HG03378 (cell line): Measurements from ENCODE around the gene SLC45A3.

Experiments
- ATAC-seq: cut with Tn5 transposase; IDR thresholded peaks from one replicate; pipeline ENCODE4 v1.9.1; 2021; ENCODE audit warnings: mild to moderate bottlenecking, moderate library complexity; ENCODE audit not compliant: unreplicated experiment

The SLC45A3 gene

DNA sequence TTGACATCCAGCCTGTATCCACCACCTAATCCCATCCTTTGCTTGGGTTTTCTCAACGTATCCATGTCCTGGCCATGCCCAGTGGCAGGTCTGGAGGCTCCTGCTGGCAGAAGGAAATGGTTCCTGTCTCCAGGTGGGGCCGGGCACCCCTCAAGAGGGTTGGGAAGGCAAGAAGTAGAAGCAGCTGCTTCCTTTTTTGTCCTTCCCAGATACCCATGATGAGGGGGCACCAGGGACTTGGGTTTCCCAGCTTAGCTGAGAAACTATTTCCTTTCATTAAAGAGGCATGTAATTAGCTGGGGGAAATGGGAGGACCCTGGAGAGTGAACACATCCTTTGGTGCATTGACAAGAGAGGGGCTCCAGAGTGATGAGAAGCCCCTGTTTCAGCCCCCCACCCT lies 21.1 kb upstream of the SLC45A3 start:
- ATAC-seq: no peak

DNA sequence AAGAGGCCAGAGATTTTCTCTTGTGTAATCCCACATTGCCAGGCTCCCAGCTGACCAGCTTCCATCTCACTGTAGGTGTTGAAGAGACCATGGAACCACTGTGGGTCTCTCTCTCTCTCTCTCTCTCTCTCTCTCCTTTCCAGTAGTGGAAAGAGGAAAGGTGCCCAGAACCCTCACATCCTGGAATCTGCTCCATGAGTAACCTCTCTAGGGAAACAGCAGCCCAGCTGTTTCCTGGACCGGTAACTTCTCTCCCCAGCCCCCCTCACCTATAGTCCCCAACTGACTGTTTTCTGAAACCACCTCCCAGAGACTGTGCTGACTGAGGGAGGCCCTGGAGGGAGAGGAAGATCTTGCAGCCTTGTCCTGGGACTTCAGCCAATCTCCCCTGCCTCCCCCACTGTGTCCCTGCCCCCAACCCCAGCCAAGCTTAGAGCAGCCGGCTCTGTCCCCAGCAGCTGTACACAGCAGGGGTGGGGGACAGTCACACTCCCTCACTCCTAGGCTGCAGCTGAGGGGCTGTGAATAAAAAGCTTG lies 20.6 kb upstream of the SLC45A3 start:
- ATAC-seq: no peak

DNA sequence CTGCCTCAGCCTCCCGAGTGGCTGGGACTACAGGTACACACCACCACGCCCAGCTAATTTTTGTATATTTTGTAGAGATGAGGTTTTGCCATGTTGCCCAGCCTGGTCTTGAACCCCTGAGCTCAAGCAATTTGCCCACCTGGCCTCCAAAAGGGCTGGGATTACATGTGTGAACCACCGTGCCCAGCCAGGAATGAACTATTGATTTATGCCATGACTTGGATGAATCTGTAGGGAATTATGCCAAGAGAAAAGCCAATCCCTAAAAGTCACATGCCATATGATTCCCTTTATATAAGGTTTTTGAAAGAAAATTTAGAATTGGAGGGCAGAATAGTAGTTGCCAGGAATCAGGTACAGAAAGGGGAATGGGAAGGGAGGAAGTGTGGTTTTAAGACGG lies 19.1 kb upstream of the SLC45A3 start:
- ATAC-seq: no peak

DNA sequence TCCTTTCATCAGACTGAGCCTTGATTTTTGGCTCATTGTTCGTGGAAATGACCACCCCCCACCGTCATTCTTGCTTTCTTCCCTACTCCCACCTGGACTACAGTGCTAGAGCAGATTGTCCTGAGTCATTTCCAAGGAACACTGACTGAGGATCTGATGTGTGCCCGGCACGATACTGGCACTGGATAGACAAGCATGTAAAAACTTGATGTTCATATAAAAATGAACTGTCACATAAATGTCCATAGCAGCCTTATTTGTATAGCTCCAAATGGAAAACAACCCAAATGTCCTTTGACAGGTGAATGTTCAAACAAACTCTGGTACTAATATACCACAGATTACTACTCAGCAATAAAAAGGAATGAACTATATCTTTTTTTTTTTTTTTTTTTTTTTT lies 18.6 kb upstream of the SLC45A3 start:
- ATAC-seq: no peak

DNA sequence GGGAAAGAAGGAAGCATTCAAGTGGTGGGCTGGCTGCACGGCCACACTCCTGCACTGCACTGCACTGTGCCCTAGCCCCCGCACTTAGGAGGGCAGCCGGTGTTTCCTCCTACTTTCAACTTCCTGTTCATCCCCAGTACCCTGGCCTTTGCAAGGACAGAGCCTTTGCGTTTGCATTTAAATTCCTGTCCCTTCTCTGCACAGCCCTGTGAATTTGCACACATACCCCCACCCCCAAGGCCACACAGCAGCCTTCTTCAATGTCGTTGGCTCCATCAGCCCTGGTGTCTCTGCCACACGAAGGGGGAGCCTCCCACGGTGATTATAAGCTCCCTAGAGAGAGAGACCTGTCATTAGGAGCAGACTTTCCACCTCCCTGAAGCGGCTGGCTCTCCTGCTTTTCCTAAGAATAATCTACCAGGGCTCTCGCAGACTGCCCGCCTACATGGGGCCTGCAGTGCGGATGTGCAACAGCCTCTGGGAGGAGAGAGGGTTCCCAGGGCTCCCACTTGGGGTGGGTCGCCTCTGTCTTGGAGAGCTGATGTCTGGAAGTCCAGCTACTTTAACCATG lies 13.2 kb upstream of the SLC45A3 start:
- no peak for ATAC-seq

DNA sequence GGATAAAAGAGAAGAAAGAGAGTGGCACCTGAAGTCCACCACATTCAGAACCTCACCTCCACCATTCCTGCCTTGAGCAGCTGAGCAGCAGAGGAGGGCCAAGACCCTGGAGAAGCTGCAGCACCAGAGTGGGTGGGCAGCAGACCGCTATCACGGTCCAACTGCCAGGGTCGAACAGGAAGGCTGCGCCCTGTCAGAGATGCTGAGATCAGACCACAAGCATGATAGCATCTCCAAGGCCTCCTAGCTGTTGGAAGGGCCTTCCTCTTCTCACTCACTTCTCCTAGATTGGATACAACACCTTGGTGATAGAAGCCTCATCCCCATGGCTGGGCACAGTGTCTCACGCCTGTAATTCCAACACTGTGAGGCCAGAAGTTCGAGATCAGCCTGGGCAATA lies 12.1 kb upstream of the SLC45A3 start:
- ATAC-seq: no peak

DNA sequence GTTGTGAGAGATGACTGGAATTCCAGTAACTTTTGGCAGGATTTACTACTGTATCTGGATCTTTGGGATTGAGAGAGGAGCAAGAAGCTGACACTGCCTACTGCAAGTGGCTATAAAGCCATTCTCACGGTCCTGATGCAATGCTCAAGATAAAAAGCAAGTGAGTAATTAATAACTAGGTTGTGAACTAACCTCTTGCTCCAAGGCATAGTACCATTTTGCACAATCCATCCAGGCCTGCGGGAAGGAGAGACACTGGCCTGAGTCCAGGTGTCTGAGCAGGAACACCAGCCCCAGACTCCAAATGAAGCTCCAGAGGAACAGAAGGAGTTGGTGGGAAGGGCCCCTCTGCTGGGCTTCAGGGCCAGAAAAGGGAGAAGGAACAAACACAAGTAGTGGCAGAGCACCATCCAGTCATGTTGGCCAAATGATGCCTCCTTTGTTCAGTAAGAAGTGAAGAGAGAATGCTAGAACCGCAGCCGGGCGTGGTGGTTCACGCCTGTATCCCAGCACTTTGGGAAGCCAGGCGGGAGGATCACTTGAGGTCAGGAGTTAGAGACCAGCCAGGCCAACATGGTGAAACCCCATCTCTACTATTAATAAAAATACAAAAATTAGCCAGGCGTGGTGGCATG lies 9.9 kb upstream of the SLC45A3 start:
- ATAC-seq: no peak

DNA sequence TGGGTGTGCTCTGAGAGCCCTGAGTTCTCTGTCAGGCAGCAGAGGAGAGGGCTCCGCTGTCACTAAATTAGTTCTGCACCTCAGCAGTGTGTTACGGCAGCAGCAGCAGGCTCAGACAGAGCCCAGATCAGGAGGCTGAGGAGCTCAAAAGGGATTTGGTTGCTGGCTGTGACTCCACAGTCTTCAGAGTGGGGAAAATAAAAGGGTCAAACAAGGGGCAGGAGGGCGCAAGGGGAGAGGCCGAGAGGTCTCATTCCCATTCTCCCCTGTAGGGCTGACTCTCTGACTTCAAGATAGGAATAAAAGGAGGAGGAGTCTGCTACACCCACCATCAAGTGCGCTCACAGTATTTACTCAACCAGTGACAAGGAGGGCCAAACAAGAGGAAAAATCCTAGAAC lies 9.2 kb upstream of the SLC45A3 start:
- ATAC-seq: no peak

DNA sequence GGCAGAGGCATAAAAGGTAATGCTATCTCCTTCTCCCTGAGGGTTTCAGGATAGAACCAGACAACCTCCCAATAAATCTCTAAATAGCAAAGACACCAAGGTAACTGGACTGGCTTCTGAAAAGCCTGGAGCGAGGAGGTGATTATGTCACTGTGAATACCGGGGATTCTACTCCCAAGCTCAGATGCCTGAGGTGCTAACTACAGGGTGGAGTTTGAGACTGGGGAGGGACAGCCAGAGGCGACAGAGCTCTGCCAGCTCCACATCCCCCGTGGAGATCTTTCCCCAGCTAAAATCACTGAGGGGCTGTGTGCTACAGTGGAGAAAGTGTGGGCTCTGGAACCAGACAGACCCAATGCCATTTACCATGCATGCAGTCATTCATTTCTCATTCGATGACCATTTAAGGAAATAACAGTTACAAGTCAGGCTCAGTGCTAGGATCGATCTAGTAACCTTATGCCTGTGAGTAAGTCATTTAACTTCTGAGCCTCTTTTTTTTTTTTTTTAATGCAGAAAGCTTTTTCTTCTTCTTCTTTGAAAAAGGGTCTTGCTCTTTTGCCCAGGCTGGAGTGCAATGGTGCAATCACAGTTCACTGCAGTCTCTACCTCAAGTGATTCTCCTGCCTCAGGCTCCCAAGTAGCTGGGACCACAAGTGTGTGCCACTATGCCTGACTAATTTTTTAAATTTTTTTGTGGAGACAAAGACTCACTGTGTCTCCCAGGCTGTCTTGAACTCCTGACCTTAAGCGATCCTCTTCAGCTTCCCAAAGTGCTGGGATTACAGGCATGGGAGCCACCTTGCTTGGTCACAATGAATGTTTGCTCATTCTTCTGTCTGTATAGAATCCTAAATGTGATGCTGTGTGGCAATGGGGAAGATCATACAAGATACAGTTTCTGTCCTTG lies 8.1 kb upstream of the SLC45A3 start:
- ATAC-seq: no peak

DNA sequence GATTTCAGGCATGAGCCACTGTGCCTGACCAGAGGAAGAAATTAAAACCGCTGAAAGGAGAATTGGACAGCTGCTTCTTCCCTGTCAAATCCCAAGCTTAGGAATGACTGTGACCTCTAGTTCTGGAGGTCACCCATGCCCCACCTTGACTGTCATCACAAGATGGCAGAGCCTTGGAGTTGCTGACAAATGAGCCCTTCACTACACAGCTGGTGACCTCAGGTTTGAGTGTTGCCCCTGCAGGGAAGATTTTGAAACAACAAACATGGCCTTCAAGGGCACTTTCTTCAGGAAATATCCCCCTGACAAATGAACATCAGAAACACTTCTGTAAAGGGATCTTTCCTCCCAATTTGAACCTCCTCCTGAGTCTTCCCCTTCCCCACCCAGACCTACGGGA lies 6.9 kb upstream of the SLC45A3 start:
- no peak for ATAC-seq

DNA sequence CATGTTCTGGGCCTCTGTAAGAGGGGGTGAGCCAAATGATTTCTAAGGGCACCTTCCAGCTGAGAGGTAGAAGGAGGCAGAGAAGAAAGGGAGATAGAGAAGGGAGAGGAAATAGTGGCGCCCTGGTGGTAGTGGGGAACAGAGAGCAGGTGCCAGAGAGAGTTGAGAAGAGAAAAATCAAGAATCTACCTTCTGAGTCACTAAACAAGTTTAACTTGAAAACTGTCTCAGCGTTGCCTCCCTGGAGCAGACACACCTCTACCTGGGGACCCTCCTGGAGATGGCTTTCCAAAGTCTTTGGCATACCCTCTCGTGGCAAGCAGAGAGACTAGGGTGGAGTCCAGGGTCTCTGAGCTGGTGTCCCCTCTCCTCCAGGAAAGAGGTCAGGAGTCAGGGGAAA lies 1.1 kb upstream of the SLC45A3 start:
- no peak for ATAC-seq

DNA sequence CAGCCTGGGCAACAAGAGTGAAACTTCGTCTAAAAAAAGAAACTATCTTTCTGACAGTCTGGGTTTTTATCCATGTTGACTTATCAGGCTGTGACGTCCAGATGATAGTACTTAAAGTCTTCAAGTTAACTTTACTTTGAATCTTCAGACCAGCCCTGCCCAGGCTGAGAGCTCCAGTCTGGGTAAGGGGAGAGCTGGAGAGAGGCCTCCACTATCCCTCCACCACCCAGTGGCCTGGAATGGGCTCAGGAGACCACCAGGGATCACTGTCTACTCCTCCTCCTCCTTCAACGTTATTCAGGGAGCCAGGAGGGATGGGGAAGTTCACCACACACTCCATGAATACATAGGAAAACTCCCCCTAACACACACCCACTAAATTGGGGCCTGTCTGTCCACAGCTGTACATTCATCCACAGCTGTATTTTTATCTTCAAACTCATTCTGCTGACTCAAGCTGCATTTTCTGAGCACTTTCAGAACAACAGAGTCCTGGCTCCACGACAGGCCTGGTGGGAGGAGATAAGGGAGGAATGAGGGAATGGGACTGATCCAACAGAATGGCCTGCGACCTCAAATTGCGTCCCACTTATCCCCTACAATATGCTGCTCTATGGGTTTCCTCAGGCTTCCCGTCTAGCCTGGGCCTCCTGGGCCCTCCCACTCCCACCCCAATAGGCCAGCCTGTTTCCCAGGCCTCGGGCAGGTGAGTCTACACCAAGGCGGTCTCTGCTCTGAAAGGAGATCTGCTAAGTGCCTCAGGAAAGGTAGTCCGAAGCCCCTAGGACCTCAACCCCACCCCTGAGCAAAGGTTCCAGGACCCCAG lies 1.8 kb downstream of the SLC45A3 start:
- ATAC-seq: no peak

DNA sequence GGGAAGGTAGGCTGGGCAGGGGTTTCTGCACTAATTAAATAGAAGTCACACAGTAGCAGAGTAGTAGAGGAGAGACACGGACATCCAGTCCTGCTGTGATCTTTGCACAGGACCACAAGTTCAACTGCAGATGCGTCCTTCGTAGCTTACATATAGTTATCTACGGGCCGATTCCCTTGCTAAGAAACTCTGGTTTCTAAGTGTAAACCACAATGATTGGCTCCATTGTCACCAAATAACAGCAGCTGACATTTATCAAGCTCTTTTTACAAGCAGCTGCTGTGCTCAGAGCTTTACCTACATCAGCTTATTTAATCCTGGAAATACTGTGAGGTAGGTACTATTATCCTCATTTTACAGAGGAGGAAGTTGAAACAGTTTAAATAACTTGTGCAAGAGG lies 3.1 kb downstream of the SLC45A3 start:
- ATAC-seq: no peak

DNA sequence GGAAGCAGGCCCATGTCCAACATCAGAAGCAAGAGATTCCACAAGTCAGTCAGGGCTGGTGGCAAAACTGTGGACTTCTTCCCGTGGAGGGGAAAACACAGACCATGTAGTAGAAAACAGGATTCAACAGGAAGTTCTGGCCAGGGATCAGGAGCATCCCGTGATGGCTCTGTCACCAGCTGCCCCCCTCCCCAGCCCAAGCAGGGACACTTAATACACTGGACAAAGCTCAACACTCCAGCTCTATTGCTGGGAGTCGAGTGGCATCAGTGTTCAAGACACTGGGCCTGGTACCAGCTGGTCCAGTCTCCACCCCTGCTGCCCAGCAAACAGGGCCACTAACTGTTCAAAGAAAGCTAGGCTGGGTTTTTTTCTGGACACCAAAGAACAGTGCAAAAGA lies 3.7 kb downstream of the SLC45A3 start:
- no peak for ATAC-seq

DNA sequence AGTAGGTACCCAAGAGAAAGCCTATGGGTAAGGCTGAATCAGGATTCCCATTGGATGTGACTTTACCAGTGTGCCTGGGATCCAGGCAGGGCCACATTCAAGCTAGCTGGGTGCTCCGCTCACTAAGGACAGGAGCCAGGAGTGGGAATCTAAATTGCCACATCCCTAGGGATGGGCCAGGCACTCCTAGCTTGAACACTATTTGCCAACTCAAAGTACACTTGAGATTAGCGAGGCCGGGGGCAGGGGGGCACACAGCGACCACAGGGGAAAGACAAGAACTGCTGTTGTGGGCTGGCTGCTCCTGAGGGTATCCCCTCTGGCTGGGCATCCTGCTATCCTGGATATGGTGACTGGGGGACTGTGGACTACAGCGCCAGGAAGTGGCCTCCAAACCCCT lies 4.3 kb downstream of the SLC45A3 start:
- no peak for ATAC-seq

DNA sequence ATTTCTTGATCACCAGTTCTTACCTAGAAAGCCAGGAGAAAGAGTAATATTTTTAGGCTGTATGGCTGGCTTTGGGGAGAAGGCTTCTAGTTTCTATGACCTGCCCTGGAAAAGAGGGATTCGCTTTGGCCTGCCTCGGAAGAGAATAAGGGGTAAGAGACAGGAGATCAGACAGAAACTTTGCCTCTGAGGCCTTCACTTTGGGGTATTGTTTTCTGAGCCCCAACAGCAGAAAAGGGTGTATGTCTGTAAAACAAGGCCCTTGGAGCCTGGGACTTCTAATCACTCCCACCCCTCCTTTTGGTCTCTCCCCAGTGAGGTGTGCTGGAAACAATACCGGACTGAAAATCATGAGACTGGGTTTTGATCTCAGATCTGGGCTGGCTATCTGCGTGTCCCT lies 5.1 kb downstream of the SLC45A3 start:
- no peak for ATAC-seq

DNA sequence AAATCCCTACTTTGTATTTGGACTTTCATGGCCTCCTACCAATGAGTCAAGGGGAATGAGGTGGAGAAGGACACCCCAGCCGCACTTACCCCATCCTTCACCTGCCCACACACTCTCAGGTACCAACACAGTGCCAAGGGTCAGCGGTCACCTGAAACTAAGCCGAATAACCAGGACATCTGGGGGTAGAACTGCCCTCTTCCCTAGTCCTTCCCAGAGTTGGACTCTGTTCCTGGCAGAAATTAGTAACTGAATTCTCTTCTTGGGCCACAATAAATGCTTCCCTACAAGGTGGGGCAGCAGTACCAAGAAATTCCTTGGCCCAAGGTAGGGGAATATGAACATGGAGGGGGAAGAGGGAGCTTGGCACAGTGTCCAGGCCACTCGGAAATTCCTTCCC lies 7.3 kb downstream of the SLC45A3 start:
- no peak for ATAC-seq

DNA sequence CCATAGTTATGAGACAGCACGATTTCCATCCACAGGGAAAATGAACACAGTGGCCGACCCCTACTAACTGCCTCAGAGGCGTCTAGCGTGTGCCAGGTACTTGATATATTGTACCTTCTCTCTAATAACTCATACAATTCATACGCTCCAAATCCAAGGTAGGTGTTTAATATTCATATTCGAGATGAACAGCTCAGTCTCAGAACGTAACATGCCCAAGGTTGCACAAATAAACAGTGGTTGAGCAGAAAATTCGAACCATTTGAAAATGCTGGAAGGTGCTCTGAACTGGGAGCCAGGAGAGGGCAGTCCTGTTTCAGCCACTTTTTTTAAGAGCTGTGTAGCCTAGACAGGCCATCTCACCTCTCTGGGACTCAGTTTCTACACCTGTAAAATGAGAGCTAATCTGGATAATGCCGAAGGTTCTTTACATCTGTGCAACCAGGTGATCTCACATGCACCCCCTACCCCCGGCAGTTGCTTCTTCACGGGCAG lies 7.9 kb downstream of the SLC45A3 start:
- no peak for ATAC-seq

DNA sequence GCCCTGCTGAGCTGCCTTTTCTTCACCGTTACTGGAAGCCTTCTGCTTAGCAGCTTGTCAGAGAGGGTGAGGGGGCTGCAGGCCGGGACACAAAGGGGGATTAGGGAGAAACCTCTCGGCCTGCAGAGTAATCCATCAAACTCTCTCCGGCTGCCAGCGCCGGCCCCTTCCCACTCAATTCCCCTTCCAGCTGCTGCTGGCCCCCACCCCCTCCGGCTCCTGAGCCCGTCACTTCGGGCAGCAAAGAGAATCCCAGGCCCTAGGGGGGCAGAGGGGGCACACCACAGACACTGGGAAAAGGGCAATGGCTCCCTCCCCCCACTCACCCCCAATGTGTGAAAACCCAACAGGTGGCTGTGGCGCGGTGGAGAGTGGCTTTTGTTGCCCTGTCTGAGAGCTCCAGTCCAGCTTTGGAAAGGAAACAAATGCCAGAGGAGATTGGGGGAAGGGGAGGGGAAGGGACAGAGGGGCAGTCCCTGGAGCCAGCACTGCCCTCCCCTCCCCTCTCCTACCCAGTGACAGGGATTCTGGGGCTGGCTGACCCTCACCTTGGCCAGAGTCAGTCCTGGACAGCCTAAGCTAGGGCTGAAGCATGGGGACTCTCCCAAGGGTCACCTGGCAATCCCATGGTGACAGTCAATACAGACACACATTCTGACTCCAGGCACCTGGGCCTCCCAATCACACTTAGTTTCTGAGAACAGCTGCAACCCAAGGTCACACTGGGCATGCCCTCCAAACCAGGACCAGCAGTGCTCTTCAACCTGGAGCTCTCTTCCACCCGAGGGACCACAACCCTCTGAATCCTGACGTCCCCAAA lies 9.5 kb downstream of the SLC45A3 start:
- no peak for ATAC-seq

DNA sequence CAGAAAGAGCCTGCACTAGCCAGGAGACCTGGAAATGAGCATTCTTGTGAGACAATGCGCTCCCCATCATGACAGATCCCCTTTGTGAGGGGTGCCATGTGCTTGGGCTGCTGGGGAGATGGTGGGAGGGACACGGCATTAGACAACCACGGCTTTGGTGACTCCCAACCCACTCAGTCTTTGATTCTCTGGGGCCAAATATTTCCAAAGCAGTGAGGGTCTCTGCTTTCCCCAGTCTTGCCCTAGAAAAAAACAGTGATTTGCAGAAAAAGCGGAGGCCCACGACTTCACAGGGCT lies 10.2 kb downstream of the SLC45A3 start:
- no peak for ATAC-seq
